Endothelial cell of umbilical vein (primary cell): ENCODE data around the gene FAHD1.

Source experiments
- GATA2 ChIP-seq: IDR thresholded peaks from 2 replicates; pipeline ENCODE4 v1.7.0; 2011; ENCODE audit warnings: low read depth, mild to moderate bottlenecking, moderate library complexity, mixed read lengths, low read length; ENCODE audit not compliant: insufficient read length, insufficient read depth
- MAX ChIP-seq: IDR thresholded peaks from 2 replicates; pipeline ENCODE4 v1.6.1; 2011; ENCODE audit not compliant: insufficient read depth, insufficient read length
- POLR2A ChIP-seq: IDR thresholded peaks from 2 replicates; pipeline ENCODE4 v1.6.1; 2012; ENCODE audit warnings: low read depth, mild to moderate bottlenecking, control low read depth, low read length
- TF ChIP-seq, protein P1 (sequence below), 2 donors: IDR thresholded peaks; 1 replicate in 1 of 2; 2 replicates in 1 of 2; pipeline ENCODE4 v1.5.1; 2011; ENCODE audit warnings: low read length in 2 of 2, mild to moderate bottlenecking in 2 of 2, moderate library complexity in 2 of 2, control low read depth in 1 of 2, inconsistent platforms in 1 of 2, low read depth in 1 of 2; ENCODE audit not compliant: insufficient read depth in 1 of 2; ENCODE audit errors: extremely low read depth in 1 of 2

DNA sequence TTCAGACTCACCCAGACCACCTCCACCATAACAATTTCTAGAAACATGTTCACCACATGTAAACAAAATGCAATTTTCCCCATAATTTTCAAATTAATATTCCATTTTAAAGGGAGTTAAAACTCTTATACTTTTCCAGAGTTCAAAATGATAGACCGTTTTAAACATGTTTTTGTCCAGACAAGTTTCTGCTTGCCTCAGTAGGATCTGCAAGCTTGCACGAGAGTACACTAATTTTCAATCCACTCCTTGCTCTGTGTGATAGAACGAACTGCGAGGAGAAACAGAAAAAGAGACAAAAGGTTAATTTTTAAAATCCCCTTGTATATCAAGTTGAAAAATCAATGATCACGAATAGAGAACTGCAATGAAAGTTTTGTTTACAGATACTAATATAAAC lies 7.1 kb downstream of the FAHD1 start:
- TF ChIP-seq, protein P1, sequence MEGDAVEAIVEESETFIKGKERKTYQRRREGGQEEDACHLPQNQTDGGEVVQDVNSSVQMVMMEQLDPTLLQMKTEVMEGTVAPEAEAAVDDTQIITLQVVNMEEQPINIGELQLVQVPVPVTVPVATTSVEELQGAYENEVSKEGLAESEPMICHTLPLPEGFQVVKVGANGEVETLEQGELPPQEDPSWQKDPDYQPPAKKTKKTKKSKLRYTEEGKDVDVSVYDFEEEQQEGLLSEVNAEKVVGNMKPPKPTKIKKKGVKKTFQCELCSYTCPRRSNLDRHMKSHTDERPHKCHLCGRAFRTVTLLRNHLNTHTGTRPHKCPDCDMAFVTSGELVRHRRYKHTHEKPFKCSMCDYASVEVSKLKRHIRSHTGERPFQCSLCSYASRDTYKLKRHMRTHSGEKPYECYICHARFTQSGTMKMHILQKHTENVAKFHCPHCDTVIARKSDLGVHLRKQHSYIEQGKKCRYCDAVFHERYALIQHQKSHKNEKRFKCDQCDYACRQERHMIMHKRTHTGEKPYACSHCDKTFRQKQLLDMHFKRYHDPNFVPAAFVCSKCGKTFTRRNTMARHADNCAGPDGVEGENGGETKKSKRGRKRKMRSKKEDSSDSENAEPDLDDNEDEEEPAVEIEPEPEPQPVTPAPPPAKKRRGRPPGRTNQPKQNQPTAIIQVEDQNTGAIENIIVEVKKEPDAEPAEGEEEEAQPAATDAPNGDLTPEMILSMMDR (IDR thresholded peaks at IDR 0.05; ENCODE audit: extremely low read depth in 1 of 2, insufficient read depth in 1 of 2, low read depth in 1 of 2, low read length in 2 of 2) = no peak
- TF ChIP-seq POLR2A = no peak
- TF ChIP-seq GATA2 = no peak
- no peak for TF ChIP-seq MAX
